ENCODE results near the gene EEF2K. TPM values are rescaled to one million over a fixed set of nuclear protein-coding genes. Genes with fewer than 3 reads are reported as not detected.
A peak's percentile ranks its signal among the peaks of the same experiment; 100 is the strongest.

EEF2K gene
- total RNA-seq, 2 donors from 2014 or later, result 23.6 to 25.1 TPM

DNA sequence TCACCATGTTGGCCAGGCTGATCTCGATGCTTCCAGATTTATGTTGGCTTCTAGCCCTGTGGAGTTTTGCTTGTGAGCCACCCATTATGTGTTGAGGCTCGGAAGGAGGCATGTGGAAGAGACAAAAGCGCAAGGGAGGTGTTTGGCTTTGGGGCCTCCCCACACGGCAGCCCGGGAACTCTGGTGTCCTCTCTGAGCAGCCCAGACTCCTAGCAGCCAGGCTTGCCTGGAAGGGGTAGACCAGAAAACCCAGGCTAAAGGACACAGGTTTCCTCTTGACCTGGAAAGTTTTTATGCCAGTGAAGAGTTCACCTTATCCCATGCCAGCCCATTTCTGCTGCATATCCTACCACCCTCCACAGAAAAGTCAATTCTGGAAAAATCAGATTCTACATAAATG lies 22.7 kb upstream of the EEF2K start:
- intact Hi-C loops (cut with DNase I), result no loop called here
- no peak for TF ChIP-seq POLR2A (IDR thresholded peaks at IDR 0.05)
- TF ChIP-seq, protein P1, sequence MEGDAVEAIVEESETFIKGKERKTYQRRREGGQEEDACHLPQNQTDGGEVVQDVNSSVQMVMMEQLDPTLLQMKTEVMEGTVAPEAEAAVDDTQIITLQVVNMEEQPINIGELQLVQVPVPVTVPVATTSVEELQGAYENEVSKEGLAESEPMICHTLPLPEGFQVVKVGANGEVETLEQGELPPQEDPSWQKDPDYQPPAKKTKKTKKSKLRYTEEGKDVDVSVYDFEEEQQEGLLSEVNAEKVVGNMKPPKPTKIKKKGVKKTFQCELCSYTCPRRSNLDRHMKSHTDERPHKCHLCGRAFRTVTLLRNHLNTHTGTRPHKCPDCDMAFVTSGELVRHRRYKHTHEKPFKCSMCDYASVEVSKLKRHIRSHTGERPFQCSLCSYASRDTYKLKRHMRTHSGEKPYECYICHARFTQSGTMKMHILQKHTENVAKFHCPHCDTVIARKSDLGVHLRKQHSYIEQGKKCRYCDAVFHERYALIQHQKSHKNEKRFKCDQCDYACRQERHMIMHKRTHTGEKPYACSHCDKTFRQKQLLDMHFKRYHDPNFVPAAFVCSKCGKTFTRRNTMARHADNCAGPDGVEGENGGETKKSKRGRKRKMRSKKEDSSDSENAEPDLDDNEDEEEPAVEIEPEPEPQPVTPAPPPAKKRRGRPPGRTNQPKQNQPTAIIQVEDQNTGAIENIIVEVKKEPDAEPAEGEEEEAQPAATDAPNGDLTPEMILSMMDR (IDR thresholded peaks at IDR 0.05), result no peak

DNA sequence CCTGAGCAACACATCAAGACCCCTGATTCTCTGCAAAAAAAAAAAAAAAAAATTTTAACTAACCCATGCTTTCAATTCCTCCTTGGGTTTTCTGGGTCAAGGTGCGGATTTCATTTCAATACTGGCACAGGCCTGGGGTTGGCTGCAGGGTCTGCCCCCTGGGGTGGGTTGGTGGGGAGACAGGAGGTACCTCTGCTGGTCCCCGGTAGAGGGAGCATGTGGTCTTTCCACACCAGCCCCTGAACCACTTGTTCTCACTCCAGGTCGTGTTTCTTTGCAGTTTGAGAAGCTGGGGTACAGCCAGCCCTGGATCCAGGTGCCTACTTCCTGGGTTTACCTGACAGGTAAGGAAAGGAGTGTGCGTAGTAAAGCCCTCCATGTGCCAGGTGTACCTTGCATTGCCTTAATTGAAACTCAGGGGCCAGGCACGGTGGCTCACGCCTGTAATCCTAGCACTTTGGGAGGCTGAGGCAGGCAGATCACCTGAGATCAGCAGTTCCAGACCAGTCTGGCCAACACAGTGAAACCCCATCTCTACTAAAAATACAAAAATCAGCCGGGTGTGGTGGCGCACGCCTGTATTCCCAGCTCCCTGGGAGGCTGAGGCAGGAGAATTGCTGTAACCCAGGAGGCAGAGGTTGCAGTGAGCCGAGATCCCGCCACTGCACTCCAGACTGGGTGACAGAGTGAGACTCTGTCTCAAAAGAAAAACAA lies 22.0 kb upstream of the EEF2K start:
- TF ChIP-seq, protein P1 (IDR thresholded peaks at IDR 0.05), result no peak
- no peak for TF ChIP-seq POLR2A (IDR thresholded peaks at IDR 0.05)
- 73% methylated on average over 11 of the region's 11 CpGs for WGBS, 2 donors
- Histone ChIP-seq H3K9me3 (no peaks in the 10 kb centered on the region), H3K27me3 (no peaks in the 10 kb centered on the region), H3K4me1 (peaks cover 11% of the 10 kb centered on the region), H3K27ac (no peak overlapping the region), H3K36me3 (replicated peaks in 1 of 2; ENCODE audit: insufficient read depth in 1 of 2, low read depth in 2 of 2) (no peaks in the 10 kb centered on the region), H3K4me3 (no peak overlapping the region)
- DNase-seq (no peak), ATAC-seq (no peak)
- intact Hi-C loops (cut with DNase I), result no loop called here

More for the DNA sequence above, 22.7 kb upstream of the EEF2K start:
- Histone ChIP-seq H3K27me3 (no peaks in the 10 kb centered on the region), H3K36me3 (replicated peaks in 1 of 2; ENCODE audit: insufficient read depth in 1 of 2, low read depth in 2 of 2) (no peaks in the 10 kb centered on the region), H3K4me3 (no peak overlapping the region), H3K9me3 (no peaks in the 10 kb centered on the region), H3K27ac (no peak overlapping the region), H3K4me1 (peaks cover 3% of the 10 kb centered on the region)
- 73 to 84% methylated on average over 3 to 5 of the region's 5 CpGs for WGBS, 2 donors
- ATAC-seq (no peak), DNase-seq (no peak)

- WGBS, 2 donors, result 81 to 83% methylated on average over 6 of the region's 6 CpGs
- intact Hi-C loops (cut with DNase I), result no loop called here
- TF ChIP-seq POLR2A (IDR thresholded peaks at IDR 0.05), result no peak
- TF ChIP-seq, protein P1 (IDR thresholded peaks at IDR 0.05), result no peak
Measured at GRCh38 chr16:22184615-22184968, 21.5 kb upstream of the EEF2K start.

GRCh38 chr16:22186517-22186916 lies 19.6 kb upstream of the EEF2K start:
- 75 to 80% methylated on average over 2 to 3 of the region's 3 CpGs for WGBS, 2 donors
- no peak overlapping the region for H3K27ac ChIP-seq
- no peaks in the 10 kb centered on the region for H3K9me3 ChIP-seq
- peaks cover 22% of the 10 kb centered on the region for H3K4me1 ChIP-seq
- H3K27me3 ChIP-seq, result no peaks in the 10 kb centered on the region
- H3K36me3 ChIP-seq (replicated peaks in 1 of 2; ENCODE audit: insufficient read depth in 1 of 2, low read depth in 2 of 2), result no peaks in the 10 kb centered on the region
- DNase-seq, result no peak
- no peak for ATAC-seq
- no peak overlapping the region for H3K4me3 ChIP-seq
- no peak for TF ChIP-seq POLR2A (IDR thresholded peaks at IDR 0.05)
- TF ChIP-seq, protein P1 (IDR thresholded peaks at IDR 0.05), result no peak
- intact Hi-C loops (cut with DNase I), result loop anchor here (5.0 kb wide), 1 partner anchor 184 kb away; the partner anchor contains the start of gene PDZD9

More at GRCh38 chr16:22184615-22184968, 21.5 kb upstream of the EEF2K start:
- Histone ChIP-seq H3K4me3 (no peak overlapping the region), H3K36me3 (replicated peaks in 1 of 2; ENCODE audit: insufficient read depth in 1 of 2, low read depth in 2 of 2) (no peaks in the 10 kb centered on the region), H3K9me3 (no peaks in the 10 kb centered on the region), H3K4me1 (peaks cover 16% of the 10 kb centered on the region), H3K27me3 (no peaks in the 10 kb centered on the region), H3K27ac (no peak overlapping the region)
- ATAC-seq, result no peak
- DNase-seq, result no peak

DNA sequence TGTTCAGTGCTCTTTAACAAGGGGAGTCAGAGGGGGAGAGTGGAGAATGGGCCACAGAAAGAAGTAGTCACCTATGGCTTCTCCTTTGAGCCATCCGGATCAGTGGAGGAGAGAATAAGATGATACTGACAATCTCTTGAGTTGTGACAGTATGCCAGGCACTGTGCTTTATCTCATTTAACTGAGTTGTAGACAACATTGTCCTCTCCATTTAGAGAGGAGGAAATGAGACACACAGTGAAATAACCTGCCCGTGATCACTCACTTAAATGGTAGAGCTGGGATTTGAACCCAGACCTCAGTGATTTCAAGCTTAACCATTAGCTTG lies 17.8 kb upstream of the EEF2K start:
- no peak for ATAC-seq
- DNase-seq, result no peak
- WGBS, 2 donors, result 48 to 64% methylated on average over 2 of the region's 2 CpGs
- no peaks in the 10 kb centered on the region for H3K27me3 ChIP-seq
- H3K4me3 ChIP-seq, result no peak overlapping the region
- peaks cover 32% of the 10 kb centered on the region for H3K4me1 ChIP-seq
- H3K27ac ChIP-seq, result peak overlapping the region in 3 of 4 donors; percentile 17 to 98 (median 96)
- no peaks in the 10 kb centered on the region for H3K36me3 ChIP-seq (replicated peaks in 1 of 2; ENCODE audit: insufficient read depth in 1 of 2, low read depth in 2 of 2)
- no peak for TF ChIP-seq POLR2A (IDR thresholded peaks at IDR 0.05)
- TF ChIP-seq, protein P1 (IDR thresholded peaks at IDR 0.05), result no peak
- no peaks in the 10 kb centered on the region for H3K9me3 ChIP-seq
- intact Hi-C loops (cut with DNase I), result loop anchor here (5.0 kb wide), 1 partner anchor 186 kb away; the partner anchor contains the start of gene PDZD9

All from body of pancreas (tissue), 4 donors.